GM18517 (cell line): ENCODE results near the gene LCNL1.

Experiments
- ATAC-seq: cut with Tn5 transposase; IDR thresholded peaks from one replicate; pipeline ENCODE4 v1.9.1; 2021; ENCODE audit warnings: mild to moderate bottlenecking, moderate library complexity; ENCODE audit not compliant: unreplicated experiment

LCNL1 gene

DNA sequence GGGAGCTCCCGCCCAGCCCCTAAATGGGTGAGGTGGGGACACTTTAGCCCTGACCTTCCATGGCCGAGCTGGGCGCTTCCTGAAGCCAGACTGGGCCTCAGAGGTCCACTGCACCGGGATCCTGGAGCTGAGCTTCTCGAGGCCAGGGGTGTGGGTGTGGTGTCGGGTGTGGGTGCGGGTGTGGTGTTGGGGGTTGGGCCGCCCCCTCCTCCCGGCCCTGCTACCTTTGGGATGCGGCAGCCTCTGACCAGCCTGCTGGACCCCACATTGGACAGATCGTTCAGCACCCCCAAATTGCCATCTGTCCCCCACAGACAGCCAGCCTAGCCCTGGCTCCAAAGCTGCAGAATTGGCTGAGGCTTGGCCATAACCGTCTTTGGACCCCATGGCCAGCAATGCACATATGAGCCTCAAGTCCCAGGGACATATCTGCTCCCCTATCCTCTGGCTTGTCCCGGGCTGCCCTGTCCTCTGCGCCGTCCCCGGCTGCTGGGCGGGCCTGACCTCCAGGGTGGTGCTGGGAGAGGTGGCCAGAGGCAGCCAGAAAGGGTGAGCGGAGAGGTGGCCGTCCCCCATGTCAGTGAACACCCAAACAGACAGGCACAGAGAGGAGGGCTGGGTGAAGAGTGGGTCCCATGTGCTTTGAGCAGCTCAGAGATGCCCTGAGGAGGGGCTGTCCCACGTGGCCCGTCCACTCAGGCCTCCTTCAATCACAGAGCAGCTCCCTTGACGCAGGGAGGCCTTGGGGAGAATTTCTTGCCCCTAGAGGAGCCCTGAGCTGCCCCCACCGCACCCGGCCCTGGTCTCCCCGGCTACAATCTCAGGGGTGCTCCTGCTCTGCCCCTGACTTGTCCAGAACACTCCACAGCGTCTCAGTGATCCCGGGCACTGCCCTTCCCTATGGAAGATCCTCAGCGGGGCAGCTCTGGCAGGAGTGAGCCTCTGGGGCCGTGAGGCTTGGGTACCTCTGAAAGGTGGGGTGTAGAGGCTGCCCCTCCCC is 8.9 kb upstream of the LCNL1 start:
- no peak for ATAC-seq

GRCh38 chr9:136974817-136975535 is 7.8 kb upstream of the LCNL1 start:
- ATAC-seq: no peak

GRCh38 chr9:136975644-136976043 is 7.1 kb upstream of the LCNL1 start:
- no peak for ATAC-seq

- ATAC-seq: no peak
These were observed 5.6 kb upstream of the LCNL1 start, which contains the start of gene PTGDS for GRCh38 chr9:136977223-136977622. TSS of gene PTGDS (plus strand) at chr9:136977504. CDS start at chr9:136977579, 75 bp downstream.

- ATAC-seq: no peak
These were observed 5.1 kb upstream of the LCNL1 start for GRCh38 chr9:136977649-136978072.

GRCh38 chr9:136978073-136978864 is 4.5 kb upstream of the LCNL1 start:
- ATAC-seq: no peak

GRCh38 chr9:136978865-136979544 is 3.8 kb upstream of the LCNL1 start:
- ATAC-seq: no peak

DNA sequence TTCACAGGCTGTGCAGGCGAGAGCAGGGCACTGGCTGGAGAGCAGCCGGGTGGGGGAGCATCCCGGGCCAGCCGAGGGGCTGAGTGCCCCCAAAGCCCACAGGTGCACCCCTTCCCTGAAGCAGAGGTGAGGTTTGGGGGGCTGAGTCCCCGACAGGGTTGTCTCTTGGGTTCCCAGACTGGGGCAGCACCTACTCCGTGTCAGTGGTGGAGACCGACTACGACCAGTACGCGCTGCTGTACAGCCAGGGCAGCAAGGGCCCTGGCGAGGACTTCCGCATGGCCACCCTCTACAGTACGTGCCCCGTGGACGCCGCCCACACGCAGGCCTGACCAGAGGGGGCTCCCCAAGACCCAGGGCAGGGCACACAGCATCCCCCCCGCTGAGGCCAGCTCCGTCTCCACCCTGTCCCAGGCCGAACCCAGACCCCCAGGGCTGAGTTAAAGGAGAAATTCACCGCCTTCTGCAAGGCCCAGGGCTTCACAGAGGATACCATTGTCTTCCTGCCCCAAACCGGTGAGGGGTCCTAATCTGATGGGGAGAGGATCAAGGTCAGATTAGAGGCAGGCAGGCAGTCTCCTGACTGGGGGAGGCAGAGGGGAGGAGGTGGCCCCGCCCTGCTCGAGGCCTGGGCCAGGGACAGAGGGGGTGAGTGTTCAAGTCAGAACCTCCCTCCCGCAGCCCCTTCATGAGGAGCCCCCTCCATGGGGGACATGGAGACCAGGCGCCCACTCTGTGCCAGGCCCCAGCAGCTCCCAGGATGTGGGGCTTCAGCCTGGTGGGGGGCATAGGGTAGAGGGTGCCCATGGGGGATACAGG is 2.8 kb upstream of the LCNL1 start:
- ATAC-seq: no peak

- ATAC-seq: no peak
These were observed 1.9 kb upstream of the LCNL1 start for GRCh38 chr9:136980669-136981478.

DNA sequence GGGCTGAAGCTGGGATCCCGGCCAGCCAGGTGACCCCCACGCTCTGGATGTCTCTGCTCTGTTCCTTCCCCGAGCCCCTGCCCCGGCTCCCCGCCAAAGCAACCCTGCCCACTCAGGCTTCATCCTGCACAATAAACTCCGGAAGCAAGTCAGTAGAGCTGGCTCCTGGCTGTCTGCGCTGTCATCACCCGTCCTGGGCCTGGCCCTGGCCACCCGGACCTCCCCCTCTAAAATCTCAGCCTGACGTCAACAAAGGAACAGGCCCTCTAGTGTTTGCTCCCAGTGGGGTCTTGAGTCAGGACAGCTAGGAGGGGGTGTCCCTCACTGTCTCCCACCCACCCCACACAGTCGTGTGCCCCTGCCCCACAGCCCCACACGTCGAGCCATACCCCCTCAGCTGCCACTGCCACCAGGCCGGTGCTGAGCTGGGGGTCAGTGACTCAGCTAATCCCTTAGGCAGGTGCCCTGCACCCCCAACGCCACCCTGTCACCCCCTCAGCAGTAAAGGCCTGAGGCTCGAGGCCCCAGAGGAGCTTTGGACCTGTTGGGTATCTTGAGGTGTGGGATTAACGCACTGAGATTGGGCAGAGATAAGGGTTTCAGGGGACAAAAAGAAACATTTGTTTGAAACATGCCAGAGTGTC is 1.1 kb upstream of the LCNL1 start:
- ATAC-seq: no peak

- ATAC-seq: no peak
These were observed 374 bp downstream of the LCNL1 start for GRCh38 chr9:136983167-136983566.

- no peak for ATAC-seq
These were observed 992 bp downstream of the LCNL1 start for GRCh38 chr9:136983656-136984314.

GRCh38 chr9:136984464-136985026 is 1.8 kb downstream of the LCNL1 start:
- ATAC-seq: no peak

DNA sequence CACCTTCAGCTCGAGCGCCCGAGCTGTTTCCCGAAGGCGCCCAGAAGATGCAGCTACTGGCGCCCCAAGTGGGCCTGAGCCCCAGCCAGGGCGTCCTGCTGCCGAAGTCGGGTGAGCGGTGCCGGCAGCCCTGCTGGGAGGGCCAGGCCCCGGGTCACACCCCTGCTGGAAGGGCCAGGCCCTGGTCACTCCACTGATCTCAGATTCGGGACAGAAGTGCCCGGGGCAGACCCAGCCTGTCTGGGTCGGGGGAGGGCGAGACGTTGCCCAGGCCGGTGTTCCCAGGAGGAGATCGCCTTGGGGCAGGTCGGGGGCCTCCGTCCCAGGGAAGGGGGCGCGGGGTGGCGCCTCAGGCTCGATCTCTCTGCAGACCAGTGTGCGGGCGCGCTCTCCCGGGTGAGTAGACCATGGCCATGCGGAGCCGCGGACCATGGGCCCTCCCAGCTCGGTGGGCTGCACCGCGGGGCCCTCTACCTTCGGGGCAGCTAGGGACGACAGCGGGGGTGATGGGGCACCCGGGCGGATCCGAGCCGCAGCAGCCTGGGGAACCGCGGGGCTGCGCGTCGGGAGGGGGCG is 2.3 kb downstream of the LCNL1 start:
- ATAC-seq: no peak

- no peak for ATAC-seq
These were observed 3.1 kb downstream of the LCNL1 start for GRCh38 chr9:136985853-136986252.

DNA sequence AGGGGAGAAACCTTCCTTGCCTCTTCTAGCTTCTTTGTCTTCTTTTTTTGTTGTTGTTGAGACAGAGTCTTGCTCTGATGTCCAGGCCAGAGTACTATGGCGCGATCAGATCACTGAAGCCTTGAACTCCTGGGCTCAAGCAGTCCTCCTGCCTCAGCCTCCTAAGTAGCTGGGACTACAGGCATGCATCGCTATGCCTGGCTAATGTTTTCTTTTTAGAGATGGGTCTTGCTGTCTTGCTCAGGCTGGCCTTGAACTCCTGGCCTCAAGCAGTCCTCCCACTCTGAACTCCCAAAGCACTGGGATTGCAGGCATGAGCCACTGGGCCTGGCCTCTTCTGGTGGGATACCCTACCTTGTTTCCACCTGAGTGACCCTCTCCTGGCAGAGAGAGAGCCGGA is 6.1 kb downstream of the LCNL1 start:
- no peak for ATAC-seq
